Thyroid gland (tissue), 4 donors: ENCODE measurements around the gene ZNF562. TPM values are rescaled to one million over a fixed set of nuclear protein-coding genes. Genes with fewer than 3 reads are reported as not detected.

Experiments used
- DNase-seq, 2 donors: peaks; one replicate each; pipeline ENCODE4 v3.0.0-alpha.2; 2019
- H3K27ac ChIP-seq, 3 donors: fragments of 200-600 bp; sonication (generic); 1 replicate in 2 of 3; 2 replicates in 1 of 3; pipeline ENCODE4 v1.5.1; 2016 to 2019; ENCODE audit warnings: mild to moderate bottlenecking in 1 of 3, moderate library complexity in 1 of 3
- H3K27me3 ChIP-seq: fragments of 200-600 bp; sonication (generic); one replicate; pipeline ENCODE4 v1.5.1; 2019
- H3K36me3 ChIP-seq, 2 donors: fragments of 200-600 bp; sonication (generic); one replicate each; pipeline ENCODE4 v1.5.1; 2016 to 2019
- H3K4me1 ChIP-seq, 2 donors: fragments of 200-600 bp; sonication (generic); one replicate each; pipeline ENCODE4 v1.5.1; 2017 to 2019
- H3K4me3 ChIP-seq, 3 donors: fragments of 200-600 bp; sonication (generic); replicated peaks in 1 of 3; 1 replicate in 2 of 3; 2 replicates in 1 of 3; pipeline ENCODE4 v1.5.1; 2016; ENCODE audit warnings: mild to moderate bottlenecking in 1 of 3
- H3K9me3 ChIP-seq: fragments of 200-600 bp; sonication (generic); one replicate; pipeline ENCODE4 v1.5.1; 2017
- POLR2A ChIP-seq, 2 donors: fragments of 450-650 bp; IDR thresholded peaks; one replicate each; pipeline ENCODE4 v1.6.1; 2017; ENCODE audit warnings: antibody characterized with exemption in 2 of 2, mild to moderate bottlenecking in 2 of 2, moderate library complexity in 1 of 2
- WGBS, 2 donors: methylation state at CpG; one replicate each; pipeline ENCODE4 v1.1.5; 2017; 5-methylcytosine and 5-hydroxymethylcytosine counted together
- intact Hi-C: fragments of 100-400 bp; cut with DNase I; formaldehyde crosslinking; loops from one replicate; pipeline ENCODE4 v1.15.1; 2023
- total RNA-seq, 4 donors: library from RNA; depleted of rRNA; stranded (reverse); fragments of >200 nt; gene quantifications; one replicate each; pipeline ENCODE4 v1.2.3, GENCODE V29; 2016
- TF ChIP-seq, protein P1 (sequence below), 6 experiments: fragments of 200-600 bp in 3 of 6; fragments of 450-650 bp in 3 of 6; sonication (generic) in 3 of 6; IDR thresholded peaks; one replicate each; pipeline ENCODE4 v1.5.1; 2016 to 2019; ENCODE audit warnings: antibody characterized with exemption in 6 of 6, mild to moderate bottlenecking in 2 of 6, inconsistent platforms in 1 of 6, moderate library complexity in 1 of 6

The ZNF562 gene
- total RNA-seq, 4 donors from 2014 or later: 27.6 to 38.7 (median 29.8) TPM

DNA sequence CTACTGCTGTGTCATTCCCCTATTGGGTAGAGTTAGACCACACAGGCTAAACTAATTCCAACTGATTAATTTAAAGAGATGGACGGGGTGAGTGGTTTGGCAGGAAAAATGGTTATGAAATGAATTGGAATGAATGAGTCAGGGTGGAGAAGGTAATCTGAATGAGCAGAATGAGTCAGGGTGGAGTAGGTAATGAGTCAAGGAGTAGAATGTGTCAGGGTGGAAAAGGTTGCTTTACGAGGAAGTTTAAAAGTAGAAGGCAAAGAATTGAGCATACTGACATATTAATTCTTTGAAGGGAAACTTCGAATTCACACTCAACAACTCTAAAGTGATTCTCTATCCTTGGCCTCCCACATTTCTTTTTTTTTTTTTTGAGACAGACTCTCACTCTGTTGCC, 77.9 kb downstream of the ZNF562 start:
- Histone ChIP-seq H3K36me3 (no peaks in the 10 kb centered on the region), H3K9me3 (no peaks in the 10 kb centered on the region), H3K27me3 (no peaks in the 10 kb centered on the region), H3K27ac (no peak overlapping the region), H3K4me3 (no peak overlapping the region), H3K4me1 (no peaks in the 10 kb centered on the region)
- TF ChIP-seq POLR2A (IDR thresholded peaks at IDR 0.05): no peak
- TF ChIP-seq, protein P1, sequence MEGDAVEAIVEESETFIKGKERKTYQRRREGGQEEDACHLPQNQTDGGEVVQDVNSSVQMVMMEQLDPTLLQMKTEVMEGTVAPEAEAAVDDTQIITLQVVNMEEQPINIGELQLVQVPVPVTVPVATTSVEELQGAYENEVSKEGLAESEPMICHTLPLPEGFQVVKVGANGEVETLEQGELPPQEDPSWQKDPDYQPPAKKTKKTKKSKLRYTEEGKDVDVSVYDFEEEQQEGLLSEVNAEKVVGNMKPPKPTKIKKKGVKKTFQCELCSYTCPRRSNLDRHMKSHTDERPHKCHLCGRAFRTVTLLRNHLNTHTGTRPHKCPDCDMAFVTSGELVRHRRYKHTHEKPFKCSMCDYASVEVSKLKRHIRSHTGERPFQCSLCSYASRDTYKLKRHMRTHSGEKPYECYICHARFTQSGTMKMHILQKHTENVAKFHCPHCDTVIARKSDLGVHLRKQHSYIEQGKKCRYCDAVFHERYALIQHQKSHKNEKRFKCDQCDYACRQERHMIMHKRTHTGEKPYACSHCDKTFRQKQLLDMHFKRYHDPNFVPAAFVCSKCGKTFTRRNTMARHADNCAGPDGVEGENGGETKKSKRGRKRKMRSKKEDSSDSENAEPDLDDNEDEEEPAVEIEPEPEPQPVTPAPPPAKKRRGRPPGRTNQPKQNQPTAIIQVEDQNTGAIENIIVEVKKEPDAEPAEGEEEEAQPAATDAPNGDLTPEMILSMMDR (IDR thresholded peaks at IDR 0.05): no peak
- no peak for DNase-seq
- intact Hi-C loops: no loop called here
- WGBS, 2 donors: 81 to 89% methylated on average over 3 of the region's 3 CpGs

Other genes with a start within 250 kb of the ZNF562 start
- gene ZNF266, start 239.5 kb downstream of the ZNF562 start, total RNA-seq: 10 to 100 TPM; 29.6 to 42.2 (median 34.8) TPM
- gene ZNF560, start 176.5 kb downstream of the ZNF562 start, total RNA-seq: under 1 TPM in 1 of 4 donors, not detected in 3; 0.13 TPM
- 10 to 100 TPM; 14.0 to 25.6 (median 15.1) TPM for gene ZNF426, start 136.5 kb downstream of the ZNF562 start, total RNA-seq
- 10 to 100 TPM; 30.0 to 50.1 (median 37.9) TPM for gene ZNF121, start 90.6 kb downstream of the ZNF562 start, total RNA-seq
- gene ZNF561, start 53.9 kb downstream of the ZNF562 start, total RNA-seq: 10 to 100 TPM; 35.3 to 40.7 (median 39.3) TPM
- gene ZNF846, start 93.6 kb upstream of the ZNF562 start, total RNA-seq: 10 to 100 TPM; 12.1 to 24.4 (median 19.3) TPM
- 10 to 100 TPM; 16.7 to 37.1 (median 20.7) TPM for gene FBXL12, start 144.0 kb upstream of the ZNF562 start, total RNA-seq
- 100 to 1,000 TPM; 141 to 743 (median 475) TPM for gene UBL5, start 152.8 kb upstream of the ZNF562 start, total RNA-seq
- 10 to 100 TPM; 50.0 to 98.0 (median 72.3) TPM for gene PIN1, start 160.2 kb upstream of the ZNF562 start, total RNA-seq